SH-SY5Y (cell line): ENCODE results near the gene BTNL9.

Experiments used
- GATA2 ChIP-seq: IDR thresholded peaks from 2 replicates; pipeline ENCODE4 v1.6.1; 2011; ENCODE audit warnings: mild to moderate bottlenecking, low read depth, low read length
- GATA3 ChIP-seq: IDR thresholded peaks from 2 replicates; pipeline ENCODE4 v1.6.1; 2011; ENCODE audit warnings: low read depth, mild to moderate bottlenecking, low read length, moderate library complexity

BTNL9 gene

DNA sequence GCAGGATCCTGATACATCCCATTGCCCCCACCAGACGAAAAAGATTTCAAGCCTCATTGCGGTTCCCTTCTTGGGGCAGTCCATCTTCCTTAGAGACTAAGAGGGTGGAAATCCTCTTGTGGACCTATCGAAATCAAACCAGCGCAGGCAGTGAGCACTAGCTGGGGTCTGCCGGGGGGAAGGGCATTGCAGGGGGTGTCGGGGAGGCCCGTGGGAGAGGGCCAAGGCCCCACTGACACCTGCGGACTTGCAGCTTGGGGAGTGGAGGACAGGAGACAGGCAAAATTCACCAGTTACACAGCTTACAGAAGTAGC is 522 bp downstream of the BTNL9 start:
- TF ChIP-seq GATA2, result no peak
- no peak for TF ChIP-seq GATA3

DNA sequence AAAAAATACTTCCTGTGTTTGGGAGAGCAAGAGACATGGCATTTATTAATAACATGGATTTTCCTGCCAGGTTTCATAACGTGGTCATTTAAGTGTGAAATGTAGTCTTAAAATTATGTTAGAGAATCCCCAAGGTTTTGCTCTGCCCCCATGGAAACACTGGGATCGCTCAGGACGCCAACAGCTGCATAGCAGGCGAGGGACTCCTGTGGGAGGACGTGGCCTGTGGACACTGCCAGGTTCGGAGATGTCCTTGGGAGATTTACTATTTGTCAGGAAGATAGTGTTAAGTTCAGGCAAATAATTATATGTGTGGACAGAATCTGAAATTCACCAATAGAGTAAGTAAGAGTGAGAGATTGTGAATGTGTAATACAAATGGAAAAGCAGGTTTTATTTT is 977 bp downstream of the BTNL9 start:
- no peak for TF ChIP-seq GATA3
- no peak for TF ChIP-seq GATA2

DNA sequence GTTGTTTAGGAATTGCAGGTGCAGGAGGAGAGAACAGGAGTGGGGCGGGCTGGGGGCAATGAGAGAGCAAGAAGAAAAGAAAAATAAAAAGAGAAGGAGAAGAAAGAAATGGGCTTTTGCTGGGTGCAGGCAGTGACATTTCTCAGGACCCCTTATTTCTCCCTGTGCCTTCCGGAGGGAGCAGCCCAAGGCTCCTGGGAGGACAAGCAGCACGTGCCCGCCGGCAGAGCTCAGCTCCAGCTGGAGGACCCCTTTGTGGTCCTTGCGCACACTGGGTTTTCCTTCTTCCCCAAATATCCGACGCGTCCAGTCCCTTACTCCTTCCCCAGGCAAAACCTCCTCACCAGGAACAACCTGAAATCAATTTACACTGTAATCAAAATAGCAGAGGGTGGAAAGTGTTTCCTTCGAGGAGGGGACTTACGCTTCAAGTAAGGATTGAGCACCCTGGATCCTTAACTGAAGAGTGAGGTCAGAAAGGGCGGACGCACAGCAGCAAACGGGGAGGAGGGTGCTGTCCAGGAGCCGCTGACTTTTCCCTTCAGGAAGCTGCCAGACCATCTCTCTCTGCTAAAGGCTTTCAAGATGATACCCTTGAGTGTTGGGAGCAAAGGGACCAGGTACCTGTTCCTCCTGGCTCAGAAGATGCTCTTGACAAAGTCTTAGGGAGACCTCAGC is 2.1 kb downstream of the BTNL9 start:
- TF ChIP-seq GATA2 (no peak), GATA3 (no peak)

DNA sequence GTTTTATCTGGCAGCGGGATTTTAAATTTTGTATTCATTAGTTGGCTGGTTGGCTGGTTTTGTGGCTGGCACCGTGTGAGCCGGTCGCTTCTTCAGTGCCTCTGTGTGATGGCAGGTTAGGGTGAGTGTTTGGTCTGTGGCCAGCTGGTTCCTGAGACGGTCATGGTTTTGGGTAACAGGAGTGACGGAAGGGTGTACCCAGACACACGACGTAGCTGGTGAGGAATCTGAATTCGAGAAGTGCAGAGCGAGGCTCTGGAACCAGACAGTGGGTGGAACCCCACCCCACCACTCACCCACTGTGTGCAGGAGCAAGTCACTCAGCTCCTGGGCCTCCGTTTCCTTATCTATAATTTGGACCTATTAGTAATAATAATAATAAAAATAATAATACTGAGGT is 2.7 kb downstream of the BTNL9 start:
- TF ChIP-seq GATA2 (no peak), GATA3 (no peak)

DNA sequence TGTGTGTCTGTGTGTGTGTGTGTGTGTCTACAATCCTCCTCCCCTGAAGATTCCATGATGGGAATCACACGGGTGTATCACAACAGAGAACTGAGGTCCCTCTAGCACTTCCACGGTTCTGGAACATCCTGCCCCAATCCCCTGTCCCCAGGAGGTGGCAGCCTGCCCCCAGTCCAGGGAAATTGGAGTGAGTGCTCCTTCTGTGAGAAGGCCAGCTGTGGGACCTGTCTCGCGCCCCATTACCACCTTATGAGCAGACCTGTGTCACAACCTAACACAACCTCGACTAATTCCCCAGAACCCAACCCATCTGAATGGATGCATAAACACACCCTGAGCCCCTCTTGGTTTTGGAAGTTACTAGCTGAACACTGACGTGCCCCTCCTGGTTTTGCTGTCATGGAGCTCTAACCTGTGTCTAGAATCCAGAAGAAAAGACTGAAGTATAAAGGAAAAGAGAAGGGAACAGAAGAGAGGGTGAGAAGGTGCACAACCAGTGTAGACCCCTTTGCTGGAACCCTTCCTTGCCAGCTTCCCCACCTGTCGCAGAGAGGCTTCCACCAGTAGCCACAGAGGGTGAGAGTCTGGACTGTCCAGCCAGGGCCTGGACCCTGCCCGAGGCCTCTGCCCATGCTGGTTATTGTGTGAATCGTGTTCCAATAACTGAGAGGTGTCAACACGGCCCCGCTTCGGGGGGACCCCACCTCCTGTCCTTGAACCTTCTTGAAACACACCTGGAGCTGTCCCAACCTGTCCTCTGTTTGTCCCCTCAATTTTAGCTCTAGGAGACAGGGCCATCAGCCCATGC is 3.4 kb downstream of the BTNL9 start:
- TF ChIP-seq GATA3 (no peak), GATA2 (no peak)

DNA sequence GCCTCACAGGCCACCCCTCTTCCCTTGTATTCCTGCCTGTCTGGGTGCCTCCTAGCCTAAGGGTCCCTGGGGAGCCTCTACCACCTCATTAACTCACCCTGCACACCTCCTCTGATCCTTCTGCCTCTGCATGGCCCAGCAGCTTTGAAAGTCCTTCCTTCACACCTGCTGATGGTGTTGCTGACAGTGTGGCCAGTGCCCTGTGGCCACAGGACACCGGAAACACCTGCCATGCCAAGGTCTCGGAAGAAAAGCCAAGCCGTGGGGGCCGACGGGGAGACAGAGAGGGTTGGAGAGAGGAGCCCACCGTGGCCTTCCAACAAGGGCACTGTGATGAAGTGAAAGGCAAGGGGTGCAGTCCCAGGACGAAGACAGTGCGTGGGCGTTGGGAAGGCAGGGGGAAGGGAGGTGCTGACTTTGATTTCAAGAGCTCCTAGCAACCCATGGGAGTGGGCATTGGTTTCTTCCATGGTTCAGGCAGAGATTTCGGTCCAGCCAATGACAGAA is 4.1 kb downstream of the BTNL9 start:
- TF ChIP-seq GATA2 (no peak), GATA3 (no peak)

DNA sequence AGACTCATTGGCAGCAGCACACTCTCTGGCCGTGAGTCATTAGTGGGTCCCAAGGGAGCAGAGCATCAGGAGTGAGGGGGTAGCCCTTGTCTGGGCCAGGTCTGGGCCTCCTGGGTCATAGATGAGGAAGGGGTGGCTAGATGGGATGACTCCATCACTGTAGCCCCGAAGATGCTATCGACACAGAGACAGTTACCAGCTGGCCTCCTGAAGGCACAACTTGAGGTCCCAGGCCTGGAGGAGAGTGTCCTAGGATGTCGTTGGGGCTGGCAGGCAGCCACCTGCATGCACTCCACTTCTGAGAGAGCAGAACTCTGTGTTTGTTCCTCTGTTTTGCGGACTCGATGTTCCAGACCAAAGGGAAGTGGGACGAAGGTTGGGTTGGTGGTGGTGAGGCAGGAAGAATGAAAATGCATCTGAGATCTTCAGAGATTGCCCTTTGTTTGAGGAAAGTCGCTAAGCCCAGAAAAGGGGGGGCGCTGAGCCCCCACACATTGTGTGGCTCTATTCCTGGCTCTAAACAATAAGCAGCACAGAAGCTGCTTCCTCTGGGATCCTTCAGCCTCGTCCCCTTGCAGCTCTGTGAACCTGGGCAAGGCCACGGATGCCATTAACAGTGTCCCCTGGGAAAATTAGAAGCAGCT is 4.7 kb downstream of the BTNL9 start:
- TF ChIP-seq GATA3 (no peak), GATA2 (no peak)

DNA sequence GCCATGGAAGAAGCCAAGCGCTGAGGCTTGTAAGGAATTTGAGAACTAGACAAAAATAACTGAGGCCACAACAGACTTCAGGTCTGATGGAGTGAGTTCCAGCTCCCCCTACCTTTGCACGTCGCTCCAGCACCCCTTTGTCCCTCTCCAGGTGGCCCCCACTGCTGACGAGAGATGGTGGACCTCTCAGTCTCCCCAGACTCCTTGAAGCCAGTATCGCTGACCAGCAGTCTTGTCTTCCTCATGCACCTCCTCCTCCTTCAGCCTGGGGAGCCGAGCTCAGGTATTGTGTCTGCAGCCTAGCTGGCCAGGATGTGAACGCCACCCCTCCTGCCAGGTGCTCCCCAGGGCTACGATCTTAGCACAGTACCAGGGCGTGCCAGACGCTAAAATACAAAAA is 5.2 kb downstream of the BTNL9 start:
- TF ChIP-seq GATA3 (no peak), GATA2 (no peak)

DNA sequence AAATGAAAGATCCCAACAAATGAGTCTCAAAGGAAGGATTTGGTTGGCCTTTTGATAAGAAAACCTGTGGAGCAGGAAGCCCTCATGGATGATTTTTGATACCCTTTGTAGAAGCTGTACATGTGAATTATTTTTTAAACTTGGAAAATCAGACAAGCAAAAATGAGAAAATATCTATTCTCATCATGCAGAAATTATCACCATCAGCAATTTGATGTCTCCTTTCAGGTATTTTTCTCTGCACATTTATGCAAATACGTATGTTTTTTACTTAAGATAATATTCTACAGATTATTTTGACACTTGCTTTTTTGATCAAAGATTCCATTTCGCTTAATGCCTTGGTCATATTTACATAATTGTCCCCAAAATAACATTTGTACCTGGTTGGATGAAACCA is 7.2 kb downstream of the BTNL9 start:
- TF ChIP-seq GATA2 (no peak), GATA3 (no peak)

DNA sequence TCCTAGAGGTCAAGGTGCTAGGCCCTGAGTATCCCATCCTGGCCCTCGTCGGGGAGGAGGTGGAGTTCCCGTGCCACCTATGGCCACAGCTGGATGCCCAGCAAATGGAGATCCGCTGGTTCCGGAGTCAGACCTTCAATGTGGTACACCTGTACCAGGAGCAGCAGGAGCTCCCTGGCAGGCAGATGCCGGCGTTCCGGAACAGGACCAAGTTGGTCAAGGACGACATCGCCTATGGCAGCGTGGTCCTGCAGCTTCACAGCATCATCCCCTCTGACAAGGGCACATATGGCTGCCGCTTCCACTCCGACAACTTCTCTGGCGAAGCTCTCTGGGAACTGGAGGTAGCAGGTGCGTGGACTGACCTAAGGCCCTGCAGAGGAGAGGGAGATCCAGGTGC is 7.9 kb downstream of the BTNL9 start:
- no peak for TF ChIP-seq GATA2
- no peak for TF ChIP-seq GATA3

DNA sequence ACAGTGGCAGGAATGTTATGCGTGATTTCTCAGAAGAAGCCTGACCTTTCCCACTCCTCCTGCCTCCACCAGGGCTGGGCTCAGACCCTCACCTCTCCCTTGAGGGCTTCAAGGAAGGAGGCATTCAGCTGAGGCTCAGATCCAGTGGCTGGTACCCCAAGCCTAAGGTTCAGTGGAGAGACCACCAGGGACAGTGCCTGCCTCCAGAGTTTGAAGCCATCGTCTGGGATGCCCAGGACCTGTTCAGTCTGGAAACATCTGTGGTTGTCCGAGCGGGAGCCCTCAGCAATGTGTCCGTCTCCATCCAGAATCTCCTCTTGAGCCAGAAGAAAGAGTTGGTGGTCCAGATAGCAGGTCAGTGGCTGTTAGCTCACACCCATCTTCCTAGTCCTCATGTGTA is 9.9 kb downstream of the BTNL9 start:
- TF ChIP-seq GATA2 (no peak), GATA3 (no peak)

DNA sequence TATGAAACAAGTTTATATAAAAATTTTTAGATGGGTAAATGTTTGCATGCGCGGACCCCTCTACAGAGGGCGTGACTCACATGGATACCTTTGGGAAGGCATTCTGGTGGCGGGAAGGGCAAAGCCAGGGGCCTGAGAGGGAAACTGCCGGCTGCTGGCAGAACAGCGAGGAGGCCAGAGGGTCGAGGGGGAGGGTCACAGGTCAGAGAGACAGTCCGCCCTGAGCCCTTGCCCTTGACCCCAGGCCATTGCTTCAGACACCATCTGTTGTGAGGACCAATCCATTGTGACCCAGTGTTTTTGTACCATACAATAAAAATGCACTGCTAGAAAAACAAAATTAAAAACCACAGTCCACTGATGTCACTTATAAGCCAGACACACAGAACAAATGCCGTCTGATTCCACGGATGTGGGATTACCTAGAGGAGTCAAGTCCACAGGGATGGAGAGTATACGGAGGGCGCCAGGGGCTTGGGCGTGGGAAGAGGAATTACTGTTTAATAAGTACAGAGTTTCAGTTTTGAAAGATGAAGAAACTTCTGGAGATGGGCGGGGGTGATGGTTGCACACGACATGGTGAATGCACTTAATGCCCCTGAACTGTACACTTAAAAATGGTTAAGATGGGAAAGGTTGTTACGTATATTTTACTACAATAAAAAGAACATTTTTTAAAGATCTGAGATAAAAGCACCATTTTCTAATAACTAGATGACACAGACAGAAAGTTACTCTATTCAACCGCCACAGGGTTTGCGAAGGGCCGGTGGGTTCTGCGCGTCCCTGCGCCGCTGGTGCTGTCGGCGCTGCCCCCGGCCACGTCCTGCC is 12.0 kb downstream of the BTNL9 start:
- TF ChIP-seq GATA2 (no peak), GATA3 (no peak)

DNA sequence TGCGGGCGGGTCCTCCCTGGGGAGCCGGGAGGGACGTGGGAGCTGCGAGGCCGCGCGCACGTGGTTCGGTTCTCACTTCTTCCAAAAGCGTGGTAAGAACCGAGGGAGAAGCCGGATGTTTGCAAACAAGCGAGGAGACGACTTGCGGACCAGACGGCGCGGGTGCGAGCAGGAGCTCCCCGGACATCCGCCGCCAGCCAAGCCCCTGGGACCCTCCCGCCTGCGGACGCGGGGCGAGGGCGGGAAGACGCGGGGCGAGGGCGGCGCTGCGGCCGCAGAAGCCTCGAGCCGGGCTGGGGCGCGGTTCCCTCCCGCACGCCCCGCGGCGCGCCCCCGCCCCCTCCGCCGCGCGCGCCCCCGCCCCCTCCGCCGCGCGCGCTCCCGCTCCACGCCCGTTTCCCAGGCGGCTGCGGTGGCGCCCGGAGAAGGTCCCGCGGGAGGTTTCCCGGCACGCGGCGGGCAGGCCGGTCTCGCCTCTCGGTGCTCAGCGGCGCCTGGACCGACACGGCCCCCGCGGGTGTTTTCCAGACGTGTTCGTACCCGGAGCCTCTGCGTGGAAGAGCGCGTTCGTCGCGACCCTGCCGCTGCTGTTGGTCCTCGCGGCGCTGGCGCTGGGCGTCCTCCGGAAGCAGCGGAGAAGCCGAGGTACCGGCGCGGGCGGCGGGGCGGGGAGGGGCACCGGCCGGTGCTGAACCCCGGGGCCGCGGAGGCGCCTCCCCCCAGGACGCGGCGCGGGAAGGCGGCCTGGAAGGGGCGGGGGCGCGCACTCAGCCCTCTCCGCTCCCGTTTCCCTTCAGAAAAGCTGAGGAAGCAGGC is 12.8 kb downstream of the BTNL9 start:
- no peak for TF ChIP-seq GATA2
- TF ChIP-seq GATA3, result no peak

DNA sequence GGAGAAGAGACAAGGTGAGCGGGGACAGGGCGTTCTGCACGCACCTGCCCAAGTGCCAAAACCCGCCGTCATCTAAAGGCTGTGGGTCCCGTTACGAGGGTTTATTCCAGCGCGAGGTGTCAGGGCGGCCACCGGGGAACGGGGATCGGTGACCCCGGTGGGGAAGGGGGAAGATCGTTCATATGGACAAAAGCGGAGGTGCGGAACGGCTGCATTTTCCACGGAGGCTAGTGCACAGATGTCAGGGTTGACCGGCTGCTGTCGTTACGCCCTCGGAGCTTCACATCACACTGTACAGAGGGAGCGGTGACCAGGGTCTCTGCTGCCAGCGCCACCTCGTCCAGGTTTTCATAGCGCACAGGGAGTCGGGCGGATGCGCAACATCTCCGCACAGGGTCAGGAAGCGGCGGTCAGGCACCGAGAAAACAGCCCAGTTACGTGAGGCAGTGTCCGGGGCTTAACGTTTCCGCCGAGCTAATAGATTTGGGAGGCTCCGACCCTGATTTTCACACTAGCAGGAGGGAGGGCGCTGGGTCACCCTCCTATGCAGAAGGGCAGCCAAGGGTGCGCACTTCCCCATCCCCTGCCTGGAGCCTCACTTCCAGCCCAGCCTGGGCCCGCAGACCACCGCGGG is 13.5 kb downstream of the BTNL9 start:
- TF ChIP-seq GATA2 (no peak), GATA3 (no peak)
